GM19467 (cell line): ENCODE measurements around the gene ADGRA3.
"Not testable (repeated sequence)": the region's sequence is repeated elsewhere in the genome, so short reads cannot be mapped to it uniquely, and the experiment has no call there.

ENCODE experiments used
- ATAC-seq: cut with Tn5 transposase; IDR thresholded peaks from one replicate; pipeline ENCODE4 v1.9.1; 2021; ENCODE audit warnings: mild to moderate bottlenecking, moderate library complexity; ENCODE audit not compliant: unreplicated experiment

ADGRA3 gene

DNA sequence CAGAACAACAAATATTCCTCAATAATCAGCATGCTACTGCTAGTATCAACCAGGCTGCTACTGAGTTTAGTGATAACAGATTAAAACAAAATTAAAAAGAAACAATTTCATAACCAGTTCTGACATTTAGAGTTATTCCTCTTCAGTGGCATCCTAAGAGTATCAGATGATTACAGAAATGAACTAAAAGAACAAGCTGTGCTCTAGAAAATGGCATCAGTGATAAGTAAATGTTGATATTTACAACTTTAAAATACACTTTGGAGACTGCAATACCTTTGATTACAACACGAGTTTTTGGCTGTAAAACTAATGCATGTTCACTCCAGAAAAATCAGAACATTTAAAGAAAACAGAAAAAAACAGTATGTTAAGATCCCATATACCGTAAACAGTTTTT is 72.9 kb downstream of the ADGRA3 start:
- ATAC-seq, result no peak

DNA sequence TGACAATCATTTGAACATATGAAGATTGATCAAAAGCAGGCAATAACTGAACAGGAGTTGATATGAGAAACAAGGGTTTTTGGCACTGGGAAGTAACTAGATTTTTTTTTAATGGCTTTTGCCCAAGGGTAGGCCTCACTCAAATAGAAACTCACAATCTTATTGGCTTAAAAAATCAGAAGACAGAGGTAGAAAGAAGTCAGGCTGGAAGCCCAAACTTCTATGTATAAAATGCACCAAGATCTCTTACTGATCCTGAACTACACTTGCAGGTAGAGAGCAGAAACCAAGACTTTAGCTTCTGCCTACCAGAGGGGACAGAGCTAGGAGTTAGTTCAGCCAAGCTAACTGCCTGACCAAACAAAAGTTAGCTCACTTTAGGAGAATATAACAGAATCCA is 74.9 kb downstream of the ADGRA3 start:
- no peak for ATAC-seq

DNA sequence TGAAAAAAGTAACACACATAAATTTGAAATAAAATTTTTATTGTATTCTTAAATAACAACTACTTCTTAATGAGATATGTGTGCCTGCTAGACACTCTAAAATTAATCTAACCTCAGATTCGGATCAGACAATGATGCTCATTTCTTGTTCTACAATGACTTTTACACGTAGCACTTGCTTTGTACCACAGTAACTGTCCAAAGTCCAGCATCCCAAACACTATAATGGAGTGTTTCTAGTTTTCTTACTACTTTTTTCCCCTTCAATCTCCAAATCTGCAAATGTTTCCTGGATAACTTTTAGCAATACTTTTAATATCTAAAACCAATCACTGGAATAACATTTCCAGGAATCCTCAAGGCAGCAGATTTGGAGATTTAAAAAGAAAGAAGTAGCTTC is 75.9 kb downstream of the ADGRA3 start:
- ATAC-seq, result no peak

DNA sequence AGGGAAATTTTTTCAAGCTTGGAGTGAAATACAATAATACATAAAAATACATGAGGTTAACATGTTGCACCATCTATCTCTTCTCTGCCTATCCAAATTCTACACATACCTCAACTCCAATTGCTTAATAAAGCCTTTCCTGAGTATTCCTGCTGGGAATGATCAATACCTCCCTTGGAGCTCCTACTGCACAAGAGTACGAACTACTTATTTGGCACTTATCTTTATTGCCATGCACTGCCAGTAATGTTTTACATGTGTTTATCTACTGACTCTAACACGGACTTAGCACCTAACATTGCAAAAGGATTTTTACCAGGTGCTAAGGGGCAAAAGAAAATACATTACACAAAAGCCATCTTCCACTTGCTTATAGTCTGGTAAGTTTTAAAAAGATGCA is 80.2 kb downstream of the ADGRA3 start:
- no peak for ATAC-seq

DNA sequence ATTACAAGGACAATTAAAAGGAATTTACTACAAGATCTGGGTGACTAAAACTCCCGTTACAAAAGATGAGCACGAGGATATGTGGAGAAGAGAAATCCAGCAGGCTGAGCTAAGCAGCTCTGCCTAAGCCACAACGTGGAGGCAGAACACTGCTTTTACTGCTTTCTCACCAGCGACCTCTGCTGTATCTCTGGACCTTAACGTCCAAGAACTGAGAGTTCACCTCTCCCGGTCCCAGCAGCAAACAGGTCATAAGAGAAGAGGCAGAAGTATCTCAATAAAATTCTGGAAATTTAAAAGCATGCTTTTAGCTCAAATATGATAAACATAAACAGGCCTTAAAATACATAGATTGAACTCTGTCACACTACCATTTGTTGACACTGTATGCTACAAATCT is 81.0 kb downstream of the ADGRA3 start:
- ATAC-seq, result peak; percentile 54

DNA sequence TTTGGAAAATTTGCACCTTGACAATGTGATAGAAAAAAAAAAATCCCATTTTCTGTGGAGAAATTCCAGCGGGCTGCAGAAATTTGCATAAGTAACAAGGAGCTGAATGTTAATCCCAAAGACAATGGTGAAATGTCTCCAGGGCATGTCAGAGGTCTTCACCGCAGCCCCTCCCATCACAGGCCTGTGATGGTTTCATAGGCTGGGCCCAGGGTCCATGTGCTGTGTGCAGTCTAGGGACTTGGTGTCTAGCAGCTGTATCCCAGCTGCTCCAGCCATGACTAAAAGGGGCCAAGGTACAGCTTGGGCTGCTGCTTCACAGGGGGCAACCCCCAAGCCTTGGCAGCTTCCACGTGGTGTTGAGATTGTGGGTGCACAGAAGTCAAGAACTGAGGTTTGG is 85.2 kb downstream of the ADGRA3 start:
- ATAC-seq, result no peak

DNA sequence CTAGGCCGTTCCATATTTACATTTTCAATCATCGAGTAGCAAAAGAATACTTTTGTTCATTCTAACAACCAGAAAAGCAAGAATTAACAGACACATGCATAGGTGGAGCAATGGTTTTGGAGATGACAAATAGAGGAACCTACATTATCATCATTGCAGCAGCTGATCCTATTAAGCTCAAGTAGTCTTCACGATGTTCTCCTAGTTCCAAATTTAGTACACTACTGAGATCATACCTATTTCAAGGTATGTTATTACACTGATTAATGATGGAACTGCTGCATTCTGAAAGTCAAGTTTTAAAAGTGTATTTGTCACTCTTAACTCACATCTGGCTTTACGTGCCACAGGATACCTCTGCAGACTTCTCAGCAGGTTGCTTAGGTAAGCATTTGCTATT is 87.4 kb downstream of the ADGRA3 start:
- no peak for ATAC-seq

DNA sequence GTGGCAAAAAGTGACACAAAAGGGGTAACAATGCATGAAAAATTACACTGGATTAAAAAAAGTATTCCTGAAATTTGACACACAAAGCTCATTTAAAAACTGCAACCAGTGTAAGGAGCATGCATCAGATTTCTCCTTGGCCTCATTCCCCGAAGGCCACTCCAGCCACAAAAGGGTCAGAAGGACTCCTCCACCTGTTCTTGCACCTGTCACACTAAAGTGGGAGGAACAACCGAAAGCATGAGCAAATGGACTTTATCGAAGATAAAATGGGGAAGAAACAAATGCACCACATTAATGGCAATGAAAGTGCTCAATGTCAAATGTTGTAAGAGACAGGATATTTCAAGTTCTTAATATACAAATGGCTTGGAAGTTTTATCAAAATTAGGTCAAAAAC is 88.2 kb downstream of the ADGRA3 start:
- ATAC-seq, result no peak

DNA sequence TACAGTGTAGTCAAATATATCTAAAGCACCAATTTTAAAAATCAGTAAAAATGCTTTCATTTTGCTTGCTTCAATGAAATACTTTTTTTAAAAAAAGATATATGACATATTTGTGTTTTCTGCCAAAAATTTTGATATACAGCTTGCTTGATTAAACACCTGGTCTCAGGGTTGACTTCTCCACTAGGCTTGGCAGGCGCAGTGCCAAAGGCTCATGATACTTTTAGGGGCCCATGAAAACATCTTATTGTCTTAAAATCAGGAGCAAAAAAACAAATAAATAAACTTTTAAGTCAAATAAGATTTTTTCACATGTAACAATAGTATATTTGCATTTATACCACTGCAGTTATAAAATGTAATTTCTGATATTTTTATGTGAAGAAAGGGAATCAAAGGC is 95.6 kb downstream of the ADGRA3 start:
- no peak for ATAC-seq

DNA sequence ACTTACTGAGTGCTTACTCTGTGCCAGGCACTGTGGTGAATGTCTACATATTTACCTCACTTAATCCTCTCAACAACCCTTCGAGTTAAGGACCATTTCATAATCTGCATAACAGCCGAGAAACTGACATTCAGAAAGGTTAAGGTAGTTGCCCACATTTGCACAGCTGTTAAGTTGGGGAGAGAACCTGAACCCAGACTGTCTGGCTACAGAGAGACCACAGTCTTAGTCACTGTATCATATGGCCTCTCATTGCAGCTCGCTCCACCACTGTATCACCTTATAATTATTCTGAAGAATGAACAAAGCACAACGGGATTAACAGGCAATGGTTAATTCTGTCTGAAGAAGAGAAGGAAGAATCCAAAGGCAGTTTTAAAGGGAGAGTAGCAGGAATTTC is 98.5 kb downstream of the ADGRA3 start:
- no peak for ATAC-seq

DNA sequence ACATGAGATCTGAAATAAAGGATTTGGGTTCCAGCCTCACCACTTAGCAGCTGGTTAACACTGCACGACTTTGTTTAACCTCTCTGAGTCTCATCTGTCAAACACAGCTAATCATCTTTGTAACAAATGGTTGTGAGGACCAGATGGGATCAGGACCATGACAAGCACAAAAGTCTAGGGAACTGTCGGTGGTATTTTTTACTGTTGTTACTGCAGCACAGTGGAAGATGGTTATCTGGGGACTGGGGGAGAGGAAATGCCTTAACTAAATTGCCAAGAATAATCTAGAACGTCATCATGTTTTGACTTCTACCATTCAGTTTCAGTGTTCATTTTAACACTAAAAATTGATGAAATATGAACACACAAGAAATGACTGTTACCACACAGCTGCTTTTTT is 99.5 kb downstream of the ADGRA3 start:
- ATAC-seq, result no peak

DNA sequence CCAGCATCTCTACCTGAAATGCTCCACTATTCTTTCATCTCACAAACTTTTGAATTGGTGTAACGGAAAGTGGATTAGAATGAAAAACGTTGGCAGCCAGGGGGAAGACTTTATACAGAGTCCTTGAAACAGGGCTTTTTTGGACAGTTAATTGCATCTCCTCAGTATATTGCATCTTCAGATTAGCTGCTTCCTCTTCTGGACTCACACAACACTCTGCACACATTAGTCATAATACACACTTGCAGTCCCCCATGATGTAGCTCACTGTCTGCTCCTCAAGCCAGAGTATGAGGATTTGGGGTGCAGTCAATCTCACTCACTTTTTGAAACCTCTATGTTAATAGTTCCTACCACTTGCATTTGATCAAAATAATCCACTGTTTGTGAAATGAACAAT is 101.0 kb downstream of the ADGRA3 start:
- no peak for ATAC-seq

DNA sequence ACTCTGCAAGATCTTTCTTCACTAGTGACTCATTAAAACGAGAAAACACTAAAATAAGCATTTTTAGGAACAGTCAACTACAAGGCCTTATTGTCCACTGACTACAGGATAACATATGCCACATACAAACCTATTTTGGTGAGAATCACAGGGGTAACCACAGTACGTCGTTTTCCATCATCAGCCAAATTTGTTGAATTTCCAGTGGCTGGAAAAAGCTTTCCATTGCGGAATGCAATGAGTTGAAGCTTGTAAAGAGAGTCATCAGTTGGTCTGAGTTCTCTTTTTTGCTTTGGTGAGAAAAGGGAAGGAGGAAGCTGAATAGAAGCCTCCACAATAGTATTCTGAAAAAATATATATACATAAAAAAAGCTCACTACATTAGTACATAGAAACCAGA is 102.4 kb downstream of the ADGRA3 start:
- ATAC-seq, result no peak

DNA sequence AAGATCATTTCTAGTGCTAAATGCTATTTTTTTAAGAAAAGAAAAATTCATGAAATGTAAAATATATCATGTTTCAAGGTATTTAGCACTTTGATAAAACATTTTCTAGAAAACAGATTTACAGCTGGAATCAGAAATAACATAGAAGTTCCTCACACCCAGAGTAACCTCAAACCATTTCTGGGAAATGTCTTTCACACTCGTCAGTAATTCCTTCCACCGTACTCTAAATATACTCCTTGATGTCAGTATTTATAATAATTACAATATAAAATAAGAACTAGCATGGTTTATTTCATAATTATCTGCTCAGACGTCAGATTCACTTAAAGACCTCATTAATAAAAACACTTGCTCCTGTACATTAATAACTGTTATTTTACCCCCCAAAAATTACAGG is 103.9 kb downstream of the ADGRA3 start:
- no peak for ATAC-seq

DNA sequence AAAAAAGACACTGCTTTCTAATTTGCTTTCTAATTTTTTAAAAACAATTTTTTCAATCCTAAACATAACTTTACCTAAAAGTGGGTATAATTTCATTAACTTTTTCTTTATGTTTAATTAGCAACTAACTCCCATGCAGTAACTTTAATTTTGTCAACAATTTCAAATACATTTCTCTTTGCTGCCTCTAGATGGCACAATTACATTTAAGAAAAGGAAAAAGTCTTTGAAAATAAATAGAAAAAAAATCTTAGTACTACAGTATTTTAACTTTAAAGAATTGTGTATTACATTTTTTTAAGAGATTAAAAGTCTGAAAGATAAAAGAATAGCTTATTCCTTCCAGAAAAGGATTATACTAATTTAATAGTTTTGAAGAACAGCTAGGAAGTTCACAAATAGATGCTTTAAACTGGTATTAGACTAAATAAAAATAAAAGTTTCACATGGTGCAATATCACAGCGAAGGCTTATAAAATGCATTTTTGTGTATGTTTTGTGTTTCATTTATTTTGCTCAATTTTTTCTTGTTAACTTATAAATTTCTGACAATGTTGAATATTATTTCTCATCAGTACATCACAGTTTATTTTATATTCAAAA is 105.1 kb downstream of the ADGRA3 start:
- no peak for ATAC-seq

DNA sequence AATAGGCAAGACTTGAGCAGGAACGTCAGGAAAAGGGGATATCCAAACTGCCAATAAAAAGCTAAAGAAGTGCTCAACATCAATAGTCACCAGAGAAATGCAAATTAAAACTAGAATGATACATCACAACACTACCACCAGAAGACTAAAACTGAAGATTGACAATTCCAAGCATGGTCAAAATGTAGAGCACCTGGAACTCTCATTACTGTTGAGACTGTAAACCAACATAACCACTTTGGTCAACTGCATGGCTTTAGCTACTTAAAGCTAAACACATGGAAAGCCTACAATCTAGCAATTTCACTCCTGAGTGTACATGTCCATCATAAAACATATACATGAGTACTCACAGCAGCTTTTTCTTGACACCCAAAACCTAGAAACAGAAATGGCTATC is 107.4 kb downstream of the ADGRA3 start:
- no peak for ATAC-seq

DNA sequence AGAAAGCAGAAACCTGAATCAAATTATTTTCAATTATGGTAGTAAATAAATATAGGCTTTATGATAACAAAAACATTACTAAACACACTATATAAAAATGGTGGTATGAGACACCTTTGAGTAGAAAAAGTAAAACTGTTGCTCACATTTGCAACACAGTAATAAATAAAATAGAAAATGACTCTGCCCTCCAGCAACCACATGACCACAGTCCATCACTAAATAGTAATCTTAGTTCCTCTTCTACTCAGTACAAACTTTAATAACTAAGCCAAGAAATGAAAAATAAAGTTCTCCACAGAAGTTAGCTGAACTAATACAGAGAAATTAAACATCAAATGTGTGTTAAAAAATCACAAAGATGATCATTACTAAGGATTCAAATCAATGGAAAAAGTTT is 108.5 kb downstream of the ADGRA3 start:
- no peak for ATAC-seq

DNA sequence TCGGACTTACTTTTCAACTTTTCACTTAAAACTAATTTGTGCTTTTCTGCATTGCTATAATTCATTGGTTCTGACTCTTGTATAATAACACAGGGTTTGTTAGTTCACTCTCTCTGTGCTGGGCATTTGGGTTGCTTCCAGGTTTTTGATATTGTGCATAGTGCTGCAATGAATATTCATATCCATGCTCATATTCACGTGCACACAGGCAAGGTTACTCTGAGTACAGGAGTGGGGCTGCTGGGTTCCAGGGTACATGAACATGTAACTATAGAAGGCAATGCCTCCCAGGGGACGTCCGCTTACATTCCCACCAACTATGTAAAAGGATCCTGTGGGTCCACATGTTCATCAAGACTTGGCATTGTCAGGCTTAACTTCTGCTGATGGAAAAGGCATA is 117.2 kb downstream of the ADGRA3 start:
- no peak for ATAC-seq

DNA sequence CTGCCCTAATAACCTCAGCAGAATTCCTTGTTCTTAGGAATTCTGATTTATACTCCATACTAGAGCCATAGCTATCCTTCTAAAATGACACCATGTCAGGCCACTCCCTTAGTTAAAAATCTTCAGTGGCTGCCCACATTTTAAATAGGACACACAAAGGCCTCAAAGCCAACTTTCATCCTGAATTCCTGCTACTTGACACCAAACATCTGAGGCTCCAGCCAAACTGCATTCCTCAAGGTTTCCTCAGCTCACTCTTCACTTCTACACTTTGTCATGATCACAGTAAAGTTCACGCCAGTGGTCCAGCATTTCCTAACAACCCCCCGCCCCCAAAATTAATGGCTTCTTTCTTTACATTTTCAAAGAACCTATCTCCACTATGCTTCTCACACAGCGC is 124.3 kb downstream of the ADGRA3 start:
- no peak for ATAC-seq

DNA sequence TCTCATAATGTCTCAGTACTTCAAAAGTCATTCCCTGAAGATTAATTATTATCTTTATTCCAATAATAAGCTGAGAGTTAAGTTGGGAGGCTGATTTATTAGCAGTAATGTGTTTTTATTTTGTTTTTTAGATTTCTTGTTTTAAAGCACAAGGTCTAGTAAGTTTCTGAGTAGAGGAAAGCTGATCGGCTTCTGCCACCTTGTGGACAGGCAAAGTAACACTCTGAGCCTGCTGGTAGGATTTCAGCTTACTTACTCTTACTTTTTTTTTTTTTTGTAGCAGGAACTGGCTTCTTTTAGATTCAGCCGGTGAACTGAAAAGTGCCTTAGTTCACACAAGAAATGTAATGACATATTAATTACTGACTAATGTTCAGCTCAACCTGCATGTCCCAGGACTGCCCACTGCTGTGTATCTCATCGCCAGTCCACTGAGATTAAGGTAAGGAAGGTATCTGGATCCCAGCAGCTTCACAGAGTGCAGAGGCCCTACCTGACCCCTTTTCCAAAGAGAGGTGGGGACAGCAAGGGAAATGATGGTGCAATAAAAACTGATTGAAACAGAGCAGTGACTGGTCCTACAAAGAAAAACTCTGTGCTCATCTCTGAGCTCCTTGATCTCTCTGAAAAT is 126.5 kb downstream of the ADGRA3 start:
- ATAC-seq, result peak; percentile 89

DNA sequence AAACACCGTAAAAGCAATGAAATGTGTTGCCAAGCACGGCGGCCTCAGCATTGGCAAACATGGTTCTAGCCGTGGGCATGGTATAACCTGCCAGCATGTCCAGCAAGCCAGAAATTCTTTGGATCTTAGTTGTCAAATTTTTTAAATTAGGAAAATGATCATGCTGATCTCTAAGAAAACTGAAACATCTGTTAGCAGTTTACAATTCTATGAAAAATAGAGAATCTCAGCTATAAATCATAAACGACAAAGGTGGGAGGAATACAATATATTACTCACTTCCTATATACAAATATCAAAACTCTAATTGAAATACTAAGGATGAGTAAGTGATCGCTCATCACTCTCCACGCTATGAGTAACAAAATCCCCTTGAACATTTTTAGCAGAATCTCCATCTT is 130.3 kb downstream of the ADGRA3 start:
- ATAC-seq, result no peak

DNA sequence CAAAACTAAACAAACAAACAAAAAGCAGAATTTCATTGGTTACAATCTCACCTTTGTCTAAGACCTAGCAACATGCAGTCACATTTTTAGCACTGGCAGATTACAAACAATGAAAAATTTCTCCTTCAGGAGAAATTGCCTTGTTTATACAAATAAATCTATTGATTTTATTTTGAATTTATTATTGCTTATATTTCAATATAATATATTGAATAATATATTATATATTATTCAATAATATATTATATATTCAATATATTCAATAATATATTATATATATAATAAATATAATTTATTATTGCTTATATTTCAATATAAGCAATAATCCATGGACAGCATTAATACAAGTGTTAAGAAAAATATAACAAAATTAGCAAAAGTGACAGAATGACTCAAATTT is 131.7 kb downstream of the ADGRA3 start:
- ATAC-seq, result no peak

DNA sequence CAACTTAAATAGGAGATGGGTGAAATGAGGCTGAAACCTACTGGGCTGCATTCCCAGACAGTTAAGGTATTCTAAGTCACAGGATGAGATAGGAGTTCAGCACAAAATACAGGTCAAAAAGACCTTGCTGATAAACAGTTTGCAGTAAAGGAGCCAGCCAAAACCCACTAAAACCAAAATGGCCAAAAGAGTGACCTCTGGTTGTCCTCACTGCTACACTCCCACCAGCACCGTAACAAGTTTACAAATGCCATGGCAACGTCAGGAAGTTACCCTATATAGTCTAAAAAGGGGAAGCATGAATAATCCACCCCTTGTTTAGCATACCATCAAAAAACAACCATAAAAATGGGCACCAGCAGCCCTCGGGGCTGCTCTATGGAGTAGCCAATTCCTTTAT is 133.7 kb downstream of the ADGRA3 start:
- not testable (repeated sequence) for ATAC-seq
